ENCODE results near the gene SECISBP2. TPM values are rescaled to one million over a fixed set of nuclear protein-coding genes. Genes with fewer than 3 reads are reported as not detected.
A peak's percentile ranks its signal among the peaks of the same experiment; 100 is the strongest.

SECISBP2 gene
- total and polyA plus RNA-seq, 2 of the 13 experiments (the other 11 are each of a cell fraction or from before 2014, with no cell fraction given), result 32.4 to 38.0 TPM

GRCh38 chr9:89353989-89354388, 35.7 kb downstream of the SECISBP2 start:
- ATAC-seq (peak; percentile 55), DNase-seq (ENCODE audit: low spot score) (peak; percentile 66), FAIRE-seq (peak; percentile 75)
- H3K79me2 ChIP-seq (ENCODE audit: insufficient read depth, low read length), result no peaks in the 10 kb centered on the region
- H4K20me1 ChIP-seq (ENCODE audit: insufficient read depth, low read length), result no peaks in the 10 kb centered on the region
- peak overlapping the region; percentile 10 for H3K27ac ChIP-seq (ENCODE audit: extremely low read length, insufficient read depth, low read length)
- H3K4me1 ChIP-seq (ENCODE audit: insufficient read depth, low read length), result peaks cover 77% of the 10 kb centered on the region
- CTCF ChIA-PET (ENCODE audit: low intra/inter-chr PET ratio, low total read pairs), result no interaction called here
- no peaks in the 10 kb centered on the region for H3K9me3 ChIP-seq (ENCODE audit: low read length)
- H3K36me3 ChIP-seq (replicated peaks in 1 of 2; ENCODE audit: control insufficient read depth in 1 of 2, insufficient read depth in 2 of 2, low read length in 2 of 2), result peaks cover 17 to 48% of the 10 kb centered on the region in 2 experiments
- 37% methylated on average over 3 of the region's 3 CpGs for WGBS (ENCODE audit: low lambda C conversion rate)
- H3K27me3 ChIP-seq (ENCODE audit: control insufficient read depth in 1 of 2, insufficient read depth in 2 of 2, low read length in 2 of 2), result no peaks in the 10 kb centered on the region
- no peak overlapping the region for H2AFZ ChIP-seq (ENCODE audit: low read length)
- H3K9ac ChIP-seq (ENCODE audit: insufficient read depth, low read depth, low read length), result no peak overlapping the region
- POLR2A ChIA-PET, result interaction anchor here (1.2 to 2.5 kb wide), 2 partner anchors 35 to 44 kb away, joined by 3 to 6 read pairs; partner anchors contain the start of genes CKS2 and SECISBP2
- no peak overlapping the region for H3K4me3 ChIP-seq (replicated peaks in 1 of 3; ENCODE audit: insufficient read depth in 1 of 3, low read depth in 2 of 3, low read length in 3 of 3)
- no TSS peak for BruUV-seq (replicated peaks)
- intact Hi-C loops (cut with micrococcal nuclease; ENCODE audit: unreplicated experiment), result no loop called here
- in situ Hi-C loops (cut with HindIII; ENCODE audit: extremely low pct_ligation_motif_present, low pct_unique_long_range_greater_than_20kb), result no loop called here
- H3K4me2 ChIP-seq (ENCODE audit: low read depth, low read length), result no peak overlapping the region
- TF ChIP-seq DDIT3 (CRISPR knock-in tag; IDR thresholded peaks at IDR 0.05), result no peak
- TF ChIP-seq NR2F6 (IDR thresholded peaks at IDR 0.05), result no peak
- no peak for TF ChIP-seq NR2F6 (CRISPR knock-in tag; IDR thresholded peaks at IDR 0.05)
- TF ChIP-seq JUND (CRISPR knock-in tag; IDR thresholded peaks at IDR 0.05), result no peak
- TF ChIP-seq NCOA2 (CRISPR knock-in tag; IDR thresholded peaks at IDR 0.05), result peak; percentile 31; the same call in 1 of the 2 replicates
- TF ChIP-seq ZNF318 (CRISPR knock-in tag; IDR thresholded peaks at IDR 0.05), result no peak
- no peak for TF ChIP-seq TEF (CRISPR knock-in tag; IDR thresholded peaks at IDR 0.05)
- no peak for TF ChIP-seq SRF (IDR thresholded peaks at IDR 0.05; ENCODE audit: low read depth, low read length)
- no peak for TF ChIP-seq TCF7 (IDR thresholded peaks at IDR 0.05; ENCODE audit: low read depth)
- TF ChIP-seq PRDM10 (CRISPR knock-in tag; IDR thresholded peaks at IDR 0.05; ENCODE audit: low read depth), result no peak
